Skin of body (tissue), 2 donors: ENCODE results near the gene CCDC77. TPM values are rescaled to one million over a fixed set of nuclear protein-coding genes. Genes with fewer than 3 reads are reported as not detected.

Experiments
- DNase-seq: peaks from one replicate; lab custom pipeline; 2025; lab: John Stamatoyannopoulos, UW
- total RNA-seq: library from RNA; depleted of rRNA; stranded (reverse); fragments of >200 nt; gene quantifications from one replicate; pipeline ENCODE4 v1.2.3, GENCODE V29; 2014

Gene CCDC77
- total RNA-seq, 1 donor from 2014 or later = 9.0 TPM

GRCh38 chr12:452667-453210, 51.3 kb downstream of the CCDC77 start:
- no peak for DNase-seq

- no peak for DNase-seq
These were observed 53.4 kb downstream of the CCDC77 start for GRCh38 chr12:454833-455232.

GRCh38 chr12:455821-456220, 54.4 kb downstream of the CCDC77 start:
- no peak for DNase-seq

- no peak for DNase-seq
These were observed 56.2 kb downstream of the CCDC77 start for GRCh38 chr12:457676-458075.

GRCh38 chr12:459050-459429, 57.6 kb downstream of the CCDC77 start:
- no peak for DNase-seq

GRCh38 chr12:459430-460258, 58.2 kb downstream of the CCDC77 start, which contains the start of gene B4GALNT3:
Gene B4GALNT3 (plus strand): TSS chr12:459939. CDS start chr12:460377, 438 bp downstream.
- no peak for DNase-seq

- no peak for DNase-seq
These were observed 59.1 kb downstream of the CCDC77 start for GRCh38 chr12:460261-461230.

- no peak for DNase-seq
These were observed 60.0 kb downstream of the CCDC77 start for GRCh38 chr12:461425-461824.

GRCh38 chr12:462936-463705, 61.7 kb downstream of the CCDC77 start:
- no peak for DNase-seq

GRCh38 chr12:464484-465267, 63.2 kb downstream of the CCDC77 start:
- no peak for DNase-seq

- no peak for DNase-seq
These were observed 64.6 kb downstream of the CCDC77 start for GRCh38 chr12:466039-466438.

- DNase-seq = no peak
These were observed 65.3 kb downstream of the CCDC77 start for GRCh38 chr12:466762-467161.

- DNase-seq = no peak
These were observed 66.1 kb downstream of the CCDC77 start for GRCh38 chr12:467591-467990.

- no peak for DNase-seq
These were observed 67.4 kb downstream of the CCDC77 start for GRCh38 chr12:468671-469389.

- no peak for DNase-seq
These were observed 68.7 kb downstream of the CCDC77 start for GRCh38 chr12:470133-470532.

- no peak for DNase-seq
These were observed 71.8 kb downstream of the CCDC77 start for GRCh38 chr12:473198-473597.

GRCh38 chr12:473863-474577, 72.6 kb downstream of the CCDC77 start:
- DNase-seq = no peak

- DNase-seq = no peak
These were observed 73.8 kb downstream of the CCDC77 start for GRCh38 chr12:475286-475685.

GRCh38 chr12:479161-479560, 77.7 kb downstream of the CCDC77 start:
- DNase-seq = no peak
